Muscle of leg (tissue), 11 donors: ENCODE data around the gene PBOV1. TPM values are rescaled to one million over a fixed set of nuclear protein-coding genes. Genes with fewer than 3 reads are reported as not detected.

Experiments
- DNase-seq: peaks from one replicate; pipeline ENCODE4 v3.0.0; 2013
- H3K27ac ChIP-seq: one replicate; pipeline ENCODE4 v1.5.1; 2013; ENCODE audit warnings: mild to moderate bottlenecking, low read length, control low read depth
- H3K27me3 ChIP-seq: one replicate; pipeline ENCODE4 v1.6.1; 2013; ENCODE audit warnings: low read length; ENCODE audit not compliant: control insufficient read depth, insufficient read depth
- H3K36me3 ChIP-seq: one replicate; pipeline ENCODE4 v1.6.1; 2013; ENCODE audit warnings: low read length; ENCODE audit not compliant: control insufficient read depth, insufficient read depth
- H3K4me1 ChIP-seq: one replicate; pipeline ENCODE4 v1.6.1; 2013; ENCODE audit warnings: low read length; ENCODE audit not compliant: control insufficient read depth, insufficient read depth
- H3K4me3 ChIP-seq: one replicate; pipeline ENCODE4 v1.5.1; 2013; ENCODE audit warnings: low read length, control low read depth
- H3K9me3 ChIP-seq: replicated peaks from 2 replicates; pipeline ENCODE4 v1.6.1; 2013; ENCODE audit warnings: low read depth, low read length; ENCODE audit not compliant: control insufficient read depth
- WGBS: methylation state at CpG from one replicate; pipeline ENCODE4 v1.1.5; 2013; ENCODE audit warnings: missing lambda C conversion rate; ENCODE audit not compliant: insufficient coverage; 5-methylcytosine and 5-hydroxymethylcytosine counted together
- polyA plus RNA-seq, 8 donors: library from polyadenylated mRNA; unstranded; fragments of 120-200 nt; gene quantifications; one replicate each; pipeline versions ENCODE4 v1.2.1 to v1.2.3, GENCODE V29; 2013; ENCODE audit warnings: inconsistent platforms in 1 of 8, low replicate concordance in 1 of 8; ENCODE audit not compliant: insufficient read length in 8 of 8, insufficient read depth in 1 of 8
- total RNA-seq: library from RNA; stranded (reverse); fragments of 120-200 nt; gene quantifications from one replicate; pipeline ENCODE4 v1.2.4, GENCODE V29; 2013

PBOV1 gene
- total and polyA plus RNA-seq, 9 donors = 0.07 to 0.10 TPM; not detected in 7

GRCh38 chr6:138239774-138240173, 21.5 kb upstream of the PBOV1 start:
- H3K27me3 ChIP-seq = no peaks in the 10 kb centered on the region
- DNase-seq = no peak
- H3K4me1 ChIP-seq = no peaks in the 10 kb centered on the region
- H3K27ac ChIP-seq = no peak overlapping the region
- 100% methylated on average over 1 of the region's 1 CpG for WGBS
- H3K9me3 ChIP-seq = no peaks in the 10 kb centered on the region
- no peak overlapping the region for H3K4me3 ChIP-seq
- H3K36me3 ChIP-seq = no peaks in the 10 kb centered on the region

DNA sequence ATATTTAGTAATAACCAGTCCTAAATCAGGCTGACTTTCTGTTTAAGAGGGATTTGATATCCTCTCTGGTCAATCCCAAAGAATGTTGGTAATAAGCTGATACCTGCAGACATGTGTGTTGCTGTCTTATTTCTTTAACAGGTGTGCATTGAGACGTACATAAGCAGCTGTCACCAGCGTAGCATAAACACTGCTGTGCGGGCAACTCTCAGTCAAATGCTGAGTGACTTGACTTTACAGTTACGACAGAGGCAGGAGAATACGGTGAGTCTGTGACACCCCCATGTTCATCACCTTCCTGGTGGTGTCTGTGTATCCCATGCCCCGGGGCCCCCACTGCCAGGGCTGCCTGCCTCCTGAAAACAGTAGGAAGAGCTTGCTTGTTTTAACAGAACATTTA, 20.1 kb upstream of the PBOV1 start:
- WGBS = 50% methylated on average over 4 of the region's 6 CpGs
- no peak overlapping the region for H3K4me3 ChIP-seq
- no peaks in the 10 kb centered on the region for H3K4me1 ChIP-seq
- no peaks in the 10 kb centered on the region for H3K36me3 ChIP-seq
- no peaks in the 10 kb centered on the region for H3K27me3 ChIP-seq
- H3K27ac ChIP-seq = no peak overlapping the region
- DNase-seq = no peak
- H3K9me3 ChIP-seq = no peaks in the 10 kb centered on the region

DNA sequence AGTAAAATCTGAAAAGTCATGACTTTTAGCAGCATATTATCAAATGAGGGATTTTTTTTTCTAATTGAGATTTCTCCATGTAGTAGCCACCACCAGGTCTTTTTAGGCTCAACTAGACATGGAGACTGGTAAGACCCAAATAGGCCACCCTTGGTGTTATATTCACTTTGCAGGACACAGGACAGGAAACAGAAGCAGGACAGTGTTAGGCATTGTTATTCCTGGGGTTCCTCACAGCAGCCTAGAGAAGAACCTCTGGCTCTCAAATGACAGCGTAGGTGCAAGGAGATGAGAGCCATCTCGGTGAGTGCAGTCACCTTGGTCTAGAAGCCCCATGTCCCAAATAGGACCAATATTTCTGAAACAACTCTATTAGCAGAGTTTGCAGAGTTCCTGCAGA, 19.2 kb upstream of the PBOV1 start:
- DNase-seq = no peak
- H3K4me3 ChIP-seq = no peak overlapping the region
- H3K9me3 ChIP-seq = no peaks in the 10 kb centered on the region
- no peaks in the 10 kb centered on the region for H3K4me1 ChIP-seq
- no peaks in the 10 kb centered on the region for H3K27me3 ChIP-seq
- H3K27ac ChIP-seq = no peak overlapping the region
- H3K36me3 ChIP-seq = no peaks in the 10 kb centered on the region
- WGBS = 73% methylated on average over 2 of the region's 2 CpGs

DNA sequence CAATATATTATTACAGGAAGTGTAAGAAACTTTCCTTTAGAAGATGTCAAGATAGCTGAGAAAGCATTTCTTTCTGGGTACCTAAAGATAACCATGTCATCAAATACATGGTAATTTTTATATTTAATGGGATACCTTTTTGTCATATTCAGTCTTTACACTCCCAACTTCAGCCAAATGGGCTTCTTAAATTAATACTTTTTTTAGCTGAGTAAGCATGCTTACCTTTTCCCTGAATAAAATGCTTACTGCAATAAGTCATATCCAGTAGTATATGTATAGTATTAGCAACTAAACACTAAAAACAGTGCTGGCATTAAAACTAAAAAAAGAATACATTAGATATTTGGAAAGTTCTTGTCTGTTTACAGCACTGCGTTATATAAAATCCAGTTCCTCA, 17.4 kb upstream of the PBOV1 start:
- no peaks in the 10 kb centered on the region for H3K9me3 ChIP-seq
- WGBS = no CpG with 5 or more reads among the region's 1 CpG
- no peak overlapping the region for H3K27ac ChIP-seq
- H3K4me3 ChIP-seq = no peak overlapping the region
- no peaks in the 10 kb centered on the region for H3K27me3 ChIP-seq
- DNase-seq = no peak
- no peaks in the 10 kb centered on the region for H3K4me1 ChIP-seq
- no peaks in the 10 kb centered on the region for H3K36me3 ChIP-seq

GRCh38 chr6:138235205-138235604, 16.9 kb upstream of the PBOV1 start:
- no peaks in the 10 kb centered on the region for H3K27me3 ChIP-seq

DNA sequence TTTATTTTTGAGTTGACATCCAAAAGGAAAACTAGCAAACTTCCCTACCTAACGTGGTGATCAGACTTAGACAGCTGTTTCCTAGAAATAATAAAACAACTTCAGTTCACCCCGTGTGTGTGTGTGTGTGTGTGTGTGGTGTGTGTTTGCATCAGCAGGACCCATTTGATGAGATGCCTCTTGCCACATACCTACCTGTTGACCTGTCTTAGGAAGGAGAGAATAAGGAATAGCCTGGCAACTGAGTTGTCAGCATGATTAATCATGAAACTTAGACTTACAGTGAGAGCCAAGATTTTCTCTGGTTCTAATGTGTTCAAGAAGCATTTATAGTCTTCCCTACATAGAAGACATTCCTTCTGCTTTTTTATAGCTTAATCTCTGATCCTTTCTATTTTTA, 16.1 kb upstream of the PBOV1 start:
- Histone ChIP-seq H3K27me3 (no peaks in the 10 kb centered on the region), H3K4me3 (no peak overlapping the region), H3K4me1 (no peaks in the 10 kb centered on the region), H3K9me3 (no peaks in the 10 kb centered on the region), H3K27ac (no peak overlapping the region), H3K36me3 (no peaks in the 10 kb centered on the region)
- WGBS = no CpG with 5 or more reads among the region's 2 CpGs
- DNase-seq = no peak

More at GRCh38 chr6:138235205-138235604, 16.9 kb upstream of the PBOV1 start:
- no peak for DNase-seq
- Histone ChIP-seq H3K4me3 (no peak overlapping the region), H3K4me1 (no peaks in the 10 kb centered on the region), H3K36me3 (no peaks in the 10 kb centered on the region), H3K9me3 (no peaks in the 10 kb centered on the region), H3K27ac (no peak overlapping the region)
- WGBS = no CpG with 5 or more reads among the region's 1 CpG

DNA sequence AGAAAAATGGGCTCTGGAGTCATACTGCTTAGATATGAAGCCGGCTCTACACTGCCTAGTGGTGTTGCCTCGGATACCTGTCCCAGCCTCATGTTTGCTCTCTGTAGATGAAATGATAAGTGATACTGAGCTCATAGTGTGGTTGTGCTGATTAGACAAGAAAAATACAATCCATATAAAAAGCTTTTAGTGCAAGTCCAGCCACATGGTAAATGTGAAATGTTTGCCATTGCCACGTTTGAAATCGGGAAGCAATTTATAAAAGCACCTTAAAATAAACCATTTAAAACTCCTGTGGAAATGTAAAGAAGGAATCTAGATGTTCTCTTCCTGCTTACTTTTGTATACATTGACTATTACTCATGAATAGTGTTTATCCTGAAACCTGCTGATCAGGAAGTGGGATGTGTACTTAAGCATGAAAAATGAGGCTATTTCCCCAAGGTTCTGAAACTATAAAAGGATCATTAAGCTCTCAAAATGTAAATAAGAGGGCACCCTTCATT, 13.1 kb upstream of the PBOV1 start:
- no peaks in the 10 kb centered on the region for H3K27me3 ChIP-seq

DNA sequence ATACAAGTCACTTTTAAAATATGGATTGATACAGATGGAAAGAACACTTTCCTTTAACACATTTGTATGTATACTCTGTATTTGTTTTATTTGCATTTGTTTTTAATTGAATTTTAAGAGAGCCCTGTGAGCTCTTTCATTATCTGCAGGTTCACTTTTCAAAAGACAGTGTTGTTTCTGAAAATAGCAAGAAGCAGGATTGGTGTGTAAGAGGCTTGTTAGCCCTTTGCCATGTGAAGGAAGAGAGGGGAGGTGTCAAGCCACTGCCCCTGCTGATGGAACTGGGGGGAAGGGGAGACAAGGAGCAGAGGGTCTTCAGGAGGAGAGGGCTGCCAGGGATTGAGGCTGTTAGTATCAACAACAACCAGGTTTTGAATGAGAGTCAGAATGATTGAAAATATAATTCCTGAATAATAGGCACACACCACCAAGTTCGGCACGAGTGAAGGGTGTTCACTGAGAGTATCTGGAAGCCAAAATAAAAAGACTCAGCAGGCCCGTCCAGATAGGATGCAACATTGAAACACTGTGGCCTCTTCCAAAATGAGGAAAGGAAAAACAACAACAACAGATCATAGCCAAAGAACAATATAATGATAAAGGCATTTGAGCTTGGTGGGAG, 12.6 kb upstream of the PBOV1 start:
- Histone ChIP-seq H3K27me3 (no peaks in the 10 kb centered on the region), H3K36me3 (no peaks in the 10 kb centered on the region), H3K27ac (no peak overlapping the region), H3K4me1 (no peaks in the 10 kb centered on the region), H3K4me3 (no peak overlapping the region), H3K9me3 (no peaks in the 10 kb centered on the region)
- no peak for DNase-seq
- no CpG with 5 or more reads among the region's 3 CpGs for WGBS

More for the DNA sequence above, 13.1 kb upstream of the PBOV1 start:
- Histone ChIP-seq H3K4me1 (no peaks in the 10 kb centered on the region), H3K27ac (no peak overlapping the region), H3K36me3 (no peaks in the 10 kb centered on the region), H3K9me3 (no peaks in the 10 kb centered on the region), H3K4me3 (no peak overlapping the region)
- DNase-seq = no peak
- WGBS = 80% methylated on average over 1 of the region's 4 CpGs

DNA sequence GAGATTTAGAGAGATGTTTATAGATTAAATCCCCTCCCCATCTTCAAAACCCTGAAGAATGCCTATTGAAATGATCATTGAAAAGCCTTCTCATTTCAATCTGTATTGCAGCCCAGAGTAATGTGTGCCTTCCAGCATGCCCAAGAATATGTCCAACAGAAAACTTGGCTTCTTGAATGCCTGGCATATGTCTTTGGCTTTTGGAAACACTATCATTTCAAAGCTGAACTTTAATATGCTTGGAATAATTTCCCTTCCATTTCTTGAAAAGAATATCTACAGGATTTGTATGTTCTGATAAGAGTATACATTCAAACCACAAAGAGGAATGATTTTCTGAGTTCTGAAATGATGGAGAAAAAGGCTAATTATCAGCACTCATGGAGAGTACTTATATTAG, 11.9 kb upstream of the PBOV1 start:
- Histone ChIP-seq H3K4me1 (no peaks in the 10 kb centered on the region), H3K4me3 (no peak overlapping the region), H3K9me3 (no peaks in the 10 kb centered on the region), H3K36me3 (no peaks in the 10 kb centered on the region), H3K27ac (no peak overlapping the region), H3K27me3 (no peaks in the 10 kb centered on the region)
- DNase-seq = peak; percentile 12

DNA sequence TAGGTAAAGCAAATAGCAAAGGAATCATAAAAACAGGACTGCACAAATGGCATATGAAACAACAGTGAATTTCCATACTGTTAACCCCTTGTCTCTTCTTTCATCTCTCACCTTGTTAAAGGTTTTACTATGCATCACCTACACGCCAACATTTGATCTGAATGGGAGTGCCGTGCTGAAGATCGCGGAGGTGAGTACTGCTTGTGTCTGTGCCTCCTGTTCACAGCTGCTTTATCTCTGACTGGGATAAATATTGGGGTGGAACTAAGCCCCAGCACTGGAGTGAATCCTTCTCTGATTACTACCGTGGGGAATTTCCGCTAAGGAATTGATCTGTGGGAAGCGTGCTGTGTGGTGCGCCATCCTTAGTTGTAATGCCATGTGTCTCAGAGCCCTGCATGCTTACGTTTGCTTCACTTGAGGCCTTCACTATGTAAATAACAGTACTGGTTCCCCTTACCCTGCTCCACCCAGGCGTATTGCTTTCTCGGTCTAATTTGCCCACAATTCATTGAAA, 11.4 kb upstream of the PBOV1 start:
- DNase-seq = no peak
- 68% methylated on average over 4 of the region's 11 CpGs for WGBS
- H3K36me3 ChIP-seq = no peaks in the 10 kb centered on the region
- H3K27ac ChIP-seq = no peak overlapping the region
- H3K4me1 ChIP-seq = no peaks in the 10 kb centered on the region
- no peaks in the 10 kb centered on the region for H3K27me3 ChIP-seq
- no peaks in the 10 kb centered on the region for H3K9me3 ChIP-seq
- no peak overlapping the region for H3K4me3 ChIP-seq

DNA sequence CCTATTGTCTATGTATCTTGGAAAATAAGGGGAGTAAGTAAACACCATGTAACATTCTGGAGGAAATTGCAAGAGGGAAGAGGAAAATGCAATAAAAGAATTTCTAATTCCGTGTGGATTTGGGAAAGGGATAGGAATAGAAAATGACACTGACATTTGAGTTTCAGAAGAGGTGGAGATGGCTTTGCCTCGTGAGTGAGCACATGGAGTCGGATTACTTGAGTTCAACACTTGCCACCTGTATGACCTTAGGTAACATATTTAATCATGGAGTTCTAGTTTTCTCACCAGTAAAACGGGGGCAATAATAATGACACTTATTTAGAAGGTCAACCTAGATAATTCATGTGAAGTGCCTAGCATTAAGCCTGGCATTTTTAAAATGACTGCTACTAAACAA, 10.8 kb upstream of the PBOV1 start:
- Histone ChIP-seq H3K27ac (no peak overlapping the region), H3K9me3 (no peaks in the 10 kb centered on the region), H3K4me3 (no peak overlapping the region), H3K27me3 (no peaks in the 10 kb centered on the region), H3K4me1 (no peaks in the 10 kb centered on the region), H3K36me3 (no peaks in the 10 kb centered on the region)
- no peak for DNase-seq
- WGBS = 44% methylated on average over 1 of the region's 4 CpGs
